Lower lobe of right lung (tissue), 2 donors: Measurements from ENCODE around the gene MAML3. TPM values are rescaled to one million over a fixed set of nuclear protein-coding genes. Genes with fewer than 3 reads are reported as not detected.

Source experiments
- ATAC-seq, 2 donors: fragments of 200-7000 bp; cut with Tn5 transposase; one replicate each; pipeline ENCODE4 v1.9.1; 2020 to 2022; ENCODE audit warnings: mild to moderate bottlenecking in 2 of 2, moderate library complexity in 2 of 2
- DNase-seq: peaks from one replicate; pipeline ENCODE4 v3.0.0-alpha.2; 2020
- H3K27ac ChIP-seq: fragments of 200-600 bp; one replicate; pipeline ENCODE4 v1.8.0; 2022
- H3K27me3 ChIP-seq: fragments of 200-600 bp; one replicate; pipeline ENCODE4 v1.8.0; 2022; ENCODE audit warnings: low read depth
- H3K36me3 ChIP-seq: fragments of 200-600 bp; one replicate; pipeline ENCODE4 v1.8.0; 2022; ENCODE audit warnings: mild to moderate bottlenecking
- H3K4me1 ChIP-seq: fragments of 200-600 bp; one replicate; pipeline ENCODE4 v1.8.0; 2022
- H3K4me3 ChIP-seq: fragments of 200-600 bp; one replicate; pipeline ENCODE4 v1.8.0; 2022; ENCODE audit warnings: mild to moderate bottlenecking
- H3K9me3 ChIP-seq: fragments of 200-600 bp; one replicate; pipeline ENCODE4 v1.8.0; 2022
- intact Hi-C: fragments of 100-400 bp; cut with DNase I; formaldehyde crosslinking; loops from one replicate; pipeline ENCODE4 v1.11.0; 2022
- total RNA-seq: library from RNA; stranded (reverse); fragmentation: NEBNext Ultra II Directional; extraction: Animal tissue kit (Norgen Biotek cat#: 25700); gene quantifications from one replicate; pipeline ENCODE4 v1.2.1, GENCODE V29; 2021
- TF ChIP-seq, protein P1 (sequence below): fragments of 200-600 bp; IDR thresholded peaks from one replicate; pipeline ENCODE4 v1.8.0; 2022; ENCODE audit warnings: antibody characterized with exemption, mild to moderate bottlenecking
- donor health status: DM: no; HTN: yes; CAD: no; lungs with severe emphysema.

The MAML3 gene
- total RNA-seq, 1 donor from 2014 or later, result 12.5 TPM

DNA sequence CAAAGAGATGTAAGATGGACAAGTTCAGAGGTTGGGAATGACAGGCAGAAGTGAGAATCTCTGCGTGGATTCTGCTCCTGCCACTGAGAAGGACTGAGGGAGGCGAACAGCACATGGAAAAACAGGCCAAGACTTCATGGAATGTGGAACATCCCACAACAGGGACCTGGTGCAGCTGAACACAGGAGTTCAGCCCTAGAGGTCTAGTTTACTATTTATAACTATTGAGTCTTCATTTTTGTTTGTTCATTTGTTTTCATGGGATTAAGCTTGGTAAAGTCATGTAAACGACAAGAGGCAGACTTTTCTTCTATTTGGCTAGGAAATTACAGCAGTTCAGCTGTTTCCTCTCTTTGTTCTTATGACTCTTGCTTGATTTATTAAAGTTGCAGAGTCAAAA, 234.5 kb downstream of the MAML3 start:
- TF ChIP-seq, protein P1, sequence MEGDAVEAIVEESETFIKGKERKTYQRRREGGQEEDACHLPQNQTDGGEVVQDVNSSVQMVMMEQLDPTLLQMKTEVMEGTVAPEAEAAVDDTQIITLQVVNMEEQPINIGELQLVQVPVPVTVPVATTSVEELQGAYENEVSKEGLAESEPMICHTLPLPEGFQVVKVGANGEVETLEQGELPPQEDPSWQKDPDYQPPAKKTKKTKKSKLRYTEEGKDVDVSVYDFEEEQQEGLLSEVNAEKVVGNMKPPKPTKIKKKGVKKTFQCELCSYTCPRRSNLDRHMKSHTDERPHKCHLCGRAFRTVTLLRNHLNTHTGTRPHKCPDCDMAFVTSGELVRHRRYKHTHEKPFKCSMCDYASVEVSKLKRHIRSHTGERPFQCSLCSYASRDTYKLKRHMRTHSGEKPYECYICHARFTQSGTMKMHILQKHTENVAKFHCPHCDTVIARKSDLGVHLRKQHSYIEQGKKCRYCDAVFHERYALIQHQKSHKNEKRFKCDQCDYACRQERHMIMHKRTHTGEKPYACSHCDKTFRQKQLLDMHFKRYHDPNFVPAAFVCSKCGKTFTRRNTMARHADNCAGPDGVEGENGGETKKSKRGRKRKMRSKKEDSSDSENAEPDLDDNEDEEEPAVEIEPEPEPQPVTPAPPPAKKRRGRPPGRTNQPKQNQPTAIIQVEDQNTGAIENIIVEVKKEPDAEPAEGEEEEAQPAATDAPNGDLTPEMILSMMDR, result no peak
- H3K36me3 ChIP-seq, result no peaks in the 10 kb centered on the region
- H3K27ac ChIP-seq, result peak overlapping the region; percentile 52
- ATAC-seq, result peak in 1 of 2 donors; percentile 45
- no peaks in the 10 kb centered on the region for H3K27me3 ChIP-seq
- no peak overlapping the region for H3K4me3 ChIP-seq
- intact Hi-C loops, result no loop called here
- H3K4me1 ChIP-seq, result peaks cover 64% of the 10 kb centered on the region
- H3K9me3 ChIP-seq, result no peaks in the 10 kb centered on the region
- no peak for DNase-seq

DNA sequence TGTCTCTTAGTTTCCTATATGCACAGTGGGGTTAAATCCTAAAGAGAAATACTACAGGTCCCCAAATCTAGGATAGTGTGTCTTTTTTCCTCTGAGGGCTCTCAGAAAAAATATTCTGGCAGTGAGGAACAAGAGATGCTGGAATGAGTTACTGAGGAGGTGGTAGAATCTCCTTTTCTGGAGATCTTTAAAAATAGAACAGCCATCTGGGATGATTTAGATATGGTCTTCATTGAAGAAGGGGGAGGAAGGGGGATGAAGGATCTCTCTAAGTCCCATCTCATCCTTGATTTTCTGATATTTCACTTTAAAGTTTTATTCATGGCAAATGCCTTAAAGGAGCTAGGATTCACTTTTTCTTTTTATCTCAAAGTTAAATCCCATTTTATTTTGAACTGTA, 235.0 kb downstream of the MAML3 start:
- H3K4me3 ChIP-seq, result no peak overlapping the region
- no peaks in the 10 kb centered on the region for H3K9me3 ChIP-seq
- TF ChIP-seq, protein P1, result no peak
- no peak for ATAC-seq
- intact Hi-C loops, result no loop called here
- DNase-seq, result no peak
- no peaks in the 10 kb centered on the region for H3K27me3 ChIP-seq
- no peaks in the 10 kb centered on the region for H3K36me3 ChIP-seq
- peaks cover 69% of the 10 kb centered on the region for H3K4me1 ChIP-seq
- peak overlapping the region; percentile 52 for H3K27ac ChIP-seq

DNA sequence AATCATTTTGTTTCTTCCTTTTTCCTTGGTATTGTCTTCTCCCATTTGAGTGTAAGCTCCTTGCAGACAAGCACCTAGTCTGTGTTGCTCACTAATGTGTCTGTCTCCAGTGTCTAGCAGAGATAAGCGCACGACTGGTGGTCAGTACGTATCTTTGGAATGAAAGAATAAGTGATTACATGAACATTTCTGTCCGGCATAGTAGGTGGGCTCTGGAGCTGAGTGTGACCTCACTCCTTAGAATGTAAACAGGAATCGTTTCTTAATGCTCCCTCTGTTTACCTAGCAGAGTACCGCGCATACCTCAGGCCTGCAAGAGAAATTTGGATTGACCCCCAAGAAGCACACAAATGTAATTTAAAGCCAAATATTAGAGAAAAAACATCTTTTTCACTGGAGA, 235.4 kb downstream of the MAML3 start:
- Histone ChIP-seq H3K36me3 (no peaks in the 10 kb centered on the region), H3K4me1 (peaks cover 74% of the 10 kb centered on the region), H3K4me3 (no peak overlapping the region), H3K27me3 (no peaks in the 10 kb centered on the region), H3K27ac (peak overlapping the region; percentile 52), H3K9me3 (no peaks in the 10 kb centered on the region)
- intact Hi-C loops, result no loop called here
- TF ChIP-seq, protein P1, result no peak
- ATAC-seq (no peak), DNase-seq (no peak)

DNA sequence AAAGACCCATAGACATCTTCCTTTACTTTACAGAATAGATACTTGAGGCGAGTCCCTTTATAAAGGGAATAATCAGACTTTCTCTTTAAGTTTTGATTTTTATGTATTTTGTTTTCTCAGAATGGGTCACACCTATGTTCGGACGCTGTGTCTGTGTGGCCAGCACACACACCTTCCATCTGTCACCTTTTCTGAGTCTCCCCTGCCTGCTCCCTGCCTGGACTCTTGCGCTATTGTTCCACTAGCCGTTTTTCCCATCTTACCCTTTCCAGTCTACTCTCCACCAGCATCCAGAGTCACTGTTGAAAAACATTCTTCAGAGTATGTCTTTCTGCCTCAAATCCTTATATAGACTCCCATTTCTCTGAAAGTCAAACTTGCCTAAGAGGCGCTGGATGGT, 236.1 kb downstream of the MAML3 start:
- ATAC-seq (no peak), DNase-seq (no peak)
- TF ChIP-seq, protein P1, result no peak
- Histone ChIP-seq H3K4me3 (no peak overlapping the region), H3K27ac (peak overlapping the region; percentile 52), H3K4me1 (peaks cover 80% of the 10 kb centered on the region), H3K9me3 (no peaks in the 10 kb centered on the region), H3K27me3 (no peaks in the 10 kb centered on the region), H3K36me3 (no peaks in the 10 kb centered on the region)
- intact Hi-C loops, result no loop called here

DNA sequence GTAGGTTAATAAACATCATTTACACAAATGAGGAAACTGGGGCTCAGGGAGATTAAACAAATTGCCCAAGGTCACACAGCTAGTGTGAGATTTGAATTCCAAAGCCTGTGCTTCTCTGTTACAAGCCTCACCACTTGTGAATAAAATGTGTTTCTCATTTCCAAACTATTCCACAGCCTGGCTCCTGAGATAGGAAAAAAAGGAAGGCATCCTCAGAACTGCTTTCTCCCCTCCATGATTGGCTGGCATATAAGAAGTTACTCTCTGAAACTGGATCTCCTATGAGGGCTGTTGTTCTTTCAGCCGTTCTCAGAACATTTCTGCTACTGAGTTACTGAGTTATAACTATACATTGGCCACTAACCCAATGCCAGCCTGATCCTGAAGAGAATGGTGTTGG, 237.9 kb downstream of the MAML3 start:
- no peaks in the 10 kb centered on the region for H3K36me3 ChIP-seq
- no peaks in the 10 kb centered on the region for H3K9me3 ChIP-seq
- DNase-seq (no peak), ATAC-seq (no peak)
- no peaks in the 10 kb centered on the region for H3K27me3 ChIP-seq
- H3K4me1 ChIP-seq, result peaks cover 67% of the 10 kb centered on the region
- TF ChIP-seq, protein P1, result no peak
- H3K27ac ChIP-seq, result no peak overlapping the region
- H3K4me3 ChIP-seq, result no peak overlapping the region
- intact Hi-C loops, result no loop called here

DNA sequence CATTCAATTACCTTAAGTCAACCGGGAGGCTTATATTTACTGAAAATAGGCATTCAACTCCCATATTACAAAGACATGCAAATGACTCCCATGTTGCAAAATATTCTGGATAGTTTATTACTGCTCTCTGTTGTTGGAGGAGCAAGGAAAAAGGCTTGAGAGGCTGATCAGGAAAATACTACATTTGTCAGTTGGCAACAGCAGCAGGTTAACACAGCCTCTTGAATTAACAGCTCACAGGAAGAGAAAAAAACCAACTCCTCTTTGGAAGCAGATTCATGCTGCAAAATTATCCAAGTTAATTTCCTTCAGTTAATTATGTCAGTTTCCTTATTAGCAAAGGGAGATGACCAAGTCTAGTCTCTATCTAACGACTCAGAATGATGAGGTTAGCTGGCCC, 238.9 kb downstream of the MAML3 start:
- intact Hi-C loops, result no loop called here

More for the DNA sequence above, 238.9 kb downstream of the MAML3 start:
- no peak overlapping the region for H3K4me3 ChIP-seq
- no peaks in the 10 kb centered on the region for H3K27me3 ChIP-seq
- ATAC-seq, result no peak
- no peak overlapping the region for H3K27ac ChIP-seq
- DNase-seq, result no peak
- H3K9me3 ChIP-seq, result no peaks in the 10 kb centered on the region
- peaks cover 63% of the 10 kb centered on the region for H3K4me1 ChIP-seq
- H3K36me3 ChIP-seq, result no peaks in the 10 kb centered on the region
- TF ChIP-seq, protein P1, result no peak
